Gastrocnemius medialis (tissue), 4 donors: ENCODE measurements around the gene TRIP10.

Experiments used
- POLR2A ChIP-seq, 2 donors: fragments of 450-650 bp; IDR thresholded peaks; one replicate each; pipeline ENCODE4 v1.6.1; 2017; ENCODE audit warnings: antibody characterized with exemption in 2 of 2, mild to moderate bottlenecking in 2 of 2, moderate library complexity in 2 of 2
- TF ChIP-seq, protein P1 (sequence below), 5 experiments: fragments of 450-650 bp in 3 of 5; fragments of 200-600 bp in 2 of 5; sonication (generic) in 2 of 5; IDR thresholded peaks in 4 of 5; conservative IDR thresholded peaks in 1 of 5; 1 replicate in 4 of 5; 2 replicates in 1 of 5; pipeline ENCODE4 v1.5.1; 2016 to 2019; ENCODE audit warnings: antibody characterized with exemption in 5 of 5, mild to moderate bottlenecking in 3 of 5, moderate library complexity in 3 of 5

DNA sequence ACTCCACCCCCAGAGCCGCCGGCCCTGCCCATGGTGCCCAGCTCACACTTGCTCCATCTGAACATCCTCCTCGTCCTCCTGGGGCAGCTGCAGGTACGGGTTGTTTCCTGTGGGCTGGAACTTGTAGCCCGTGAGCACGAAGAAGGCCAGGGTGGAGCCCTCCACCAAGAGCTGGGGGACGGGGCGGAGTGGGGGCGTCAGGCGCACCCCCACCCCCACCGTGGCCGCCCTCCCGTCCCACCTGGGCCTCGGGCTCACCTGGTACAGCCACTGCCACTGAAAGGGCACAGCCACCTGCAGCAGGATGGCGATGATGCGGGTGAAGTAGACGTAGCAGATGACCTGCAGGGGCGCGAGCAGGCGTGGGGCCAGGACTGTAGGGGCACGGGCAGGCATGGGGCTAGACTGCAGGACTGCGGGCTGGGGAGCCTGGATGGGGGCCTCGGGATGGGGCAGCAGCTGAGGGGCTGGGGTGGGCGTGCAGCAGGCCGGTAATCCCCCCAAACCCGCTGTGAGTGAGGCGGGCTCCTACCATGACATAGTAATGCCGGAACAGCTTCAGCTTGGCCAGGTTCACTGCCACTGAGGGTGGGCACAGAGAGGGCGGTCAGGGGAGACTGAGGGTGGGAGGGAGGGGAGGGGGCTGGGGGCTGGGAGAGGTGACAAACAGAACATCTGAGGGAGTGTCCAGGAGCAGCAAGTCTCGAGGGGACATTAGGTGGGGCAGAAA, 8.4 kb upstream of the TRIP10 start:
- TF ChIP-seq, protein P1, sequence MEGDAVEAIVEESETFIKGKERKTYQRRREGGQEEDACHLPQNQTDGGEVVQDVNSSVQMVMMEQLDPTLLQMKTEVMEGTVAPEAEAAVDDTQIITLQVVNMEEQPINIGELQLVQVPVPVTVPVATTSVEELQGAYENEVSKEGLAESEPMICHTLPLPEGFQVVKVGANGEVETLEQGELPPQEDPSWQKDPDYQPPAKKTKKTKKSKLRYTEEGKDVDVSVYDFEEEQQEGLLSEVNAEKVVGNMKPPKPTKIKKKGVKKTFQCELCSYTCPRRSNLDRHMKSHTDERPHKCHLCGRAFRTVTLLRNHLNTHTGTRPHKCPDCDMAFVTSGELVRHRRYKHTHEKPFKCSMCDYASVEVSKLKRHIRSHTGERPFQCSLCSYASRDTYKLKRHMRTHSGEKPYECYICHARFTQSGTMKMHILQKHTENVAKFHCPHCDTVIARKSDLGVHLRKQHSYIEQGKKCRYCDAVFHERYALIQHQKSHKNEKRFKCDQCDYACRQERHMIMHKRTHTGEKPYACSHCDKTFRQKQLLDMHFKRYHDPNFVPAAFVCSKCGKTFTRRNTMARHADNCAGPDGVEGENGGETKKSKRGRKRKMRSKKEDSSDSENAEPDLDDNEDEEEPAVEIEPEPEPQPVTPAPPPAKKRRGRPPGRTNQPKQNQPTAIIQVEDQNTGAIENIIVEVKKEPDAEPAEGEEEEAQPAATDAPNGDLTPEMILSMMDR (IDR thresholded peaks at IDR 0.05 in 4 of 5, conservative IDR thresholded peaks at IDR 0.05 in 1 of 5), result no peak
- no peak for TF ChIP-seq POLR2A (IDR thresholded peaks at IDR 0.05)
